ENCODE data around the gene GUSB.

GRCh38 chr7:65966146-65966545 lies 15.9 kb downstream of the GUSB start:
- TF ChIP-seq CTCF (IDR thresholded peaks at IDR 0.05) (no peak), POLR2A (IDR thresholded peaks at IDR 0.05) (no peak)
